K562 (cell line): ENCODE data around the gene ADGRE1.

Source experiments
- CCAR2 ChIP-seq: fragments of 200-400 bp; formaldehyde crosslinking; IDR thresholded peaks from 2 replicates; pipeline ENCODE4 v1.6.1; 2017; ENCODE audit warnings: mild to moderate bottlenecking, low read depth, low read length
- FOXP1 ChIP-seq: sonication (generic); formaldehyde crosslinking; IDR thresholded peaks from 2 replicates; pipeline ENCODE4 v1.8.0; 2022; ENCODE audit warnings: mild to moderate bottlenecking, missing genetic modification reagents
- HIVEP1 ChIP-seq: fragments of 250-450 bp; sonication (Bioruptor Pico); IDR thresholded peaks from 2 replicates; pipeline ENCODE4 v1.4.0; 2020; ENCODE audit warnings: mild to moderate bottlenecking
- HNRNPL ChIP-seq: fragments of 200-400 bp; formaldehyde crosslinking; IDR thresholded peaks from 2 replicates; pipeline ENCODE4 v1.6.1; 2017; ENCODE audit warnings: low read depth, mild to moderate bottlenecking, low read length
- NFXL1 ChIP-seq: fragments of 450-650 bp; formaldehyde crosslinking; IDR thresholded peaks from 2 replicates; pipeline ENCODE4 v1.4.0; 2021; ENCODE audit warnings: mild to moderate bottlenecking
- NR2C2 ChIP-seq, 2 experiments: fragments of 200-800 bp in 1 of 2; sonication (Bioruptor generic) in 1 of 2; sonication (generic) in 1 of 2; formaldehyde crosslinking in 1 of 2; IDR thresholded peaks; 2 replicates each; pipeline versions ENCODE4 v1.6.1 to v1.8.0; 2016 to 2022; ENCODE audit warnings: mild to moderate bottlenecking in 1 of 2, missing compliant biosample characterization in 1 of 2, missing genetic modification characterization in 1 of 2, missing genetic modification reagents in 1 of 2
- PHB2 ChIP-seq: fragments of 450-650 bp; IDR thresholded peaks from 2 replicates; pipeline ENCODE4 v1.6.1; 2017; ENCODE audit warnings: low read depth
- RFX5 ChIP-seq: IDR thresholded peaks from 2 replicates; pipeline ENCODE4 v1.6.1; 2011; ENCODE audit warnings: low read depth, mild to moderate bottlenecking, improper control_type of control experiment, low read length
- SREBF1 ChIP-seq: fragments of 150-350 bp; IDR thresholded peaks from 2 replicates; pipeline ENCODE4 v1.6.1; 2014; ENCODE audit warnings: antibody characterized with exemption, low read depth, low read length, borderline replicate concordance
- ZNF239 ChIP-seq: fragments of 250-450 bp; sonication (Bioruptor Pico); IDR thresholded peaks from 2 replicates; pipeline ENCODE4 v1.4.0; 2020; ENCODE audit warnings: mild to moderate bottlenecking

- no peak for TF ChIP-seq CCAR2
- no peak for TF ChIP-seq FOXP1
- TF ChIP-seq RFX5: no peak
- no peak for TF ChIP-seq NFXL1
- no peak for TF ChIP-seq PHB2
- TF ChIP-seq NR2C2 (CRISPR knock-in tag; IDR thresholded peaks at IDR 0.05): no peak
- TF ChIP-seq NR2C2 (tag; IDR thresholded peaks at IDR 0.05): no peak
- TF ChIP-seq ZNF239 (CRISPR knock-in tag): no peak
- TF ChIP-seq HIVEP1: no peak
- TF ChIP-seq HNRNPL: no peak
- TF ChIP-seq SREBF1: no peak
These were observed 47.7 kb downstream of the ADGRE1 start for GRCh38 chr19:6935069-6935468.
